CD4-positive, alpha-beta T cell (primary cell): ENCODE measurements around the gene CAMTA1. TPM values are rescaled to one million over a fixed set of nuclear protein-coding genes. Genes with fewer than 3 reads are reported as not detected.
A peak's percentile ranks its signal among the peaks of the same experiment; 100 is the strongest.

ENCODE experiments used
- ATAC-seq: fragments of 200-7000 bp; cut with Tn5 transposase; one replicate; pipeline ENCODE4 v1.10.0; 2022; ENCODE audit warnings: mild to moderate bottlenecking; ENCODE audit not compliant: poor library complexity
- CTCF ChIA-PET: fragments of 350-600 bp; sonication (Branson Sonifier 250); formaldehyde crosslinking; loops from one replicate; lab custom pipeline; 2021; ENCODE audit warnings: antibody characterized with exemption, inconsistent platforms; lab: Charles Lee
- POLR2A ChIA-PET: fragments of 350-600 bp; sonication (Branson Sonifier 250); formaldehyde crosslinking; loops from one replicate; lab custom pipeline; 2021; ENCODE audit warnings: antibody characterized with exemption, inconsistent platforms; lab: Charles Lee
- DNase-seq, 14 experiments: peaks; one replicate each; pipeline ENCODE4 v3.0.0-alpha.2; 2013 to 2020; ENCODE audit warnings: mixed read lengths in 2 of 14
- H3K27ac ChIP-seq, 2 donors: one replicate each; pipeline versions ENCODE4 v1.5.1 to v1.7.0; 2013; ENCODE audit warnings: low read length in 2 of 2, low read depth in 1 of 2, mild to moderate bottlenecking in 1 of 2
- H3K27me3 ChIP-seq, 2 experiments: 1 replicate in 1 of 2; 2 replicates in 1 of 2; pipeline versions ENCODE4 v1.6.1 to v1.7.0; 2013; ENCODE audit warnings: low read length in 2 of 2, control low read depth in 1 of 2, mild to moderate bottlenecking in 1 of 2, moderate library complexity in 1 of 2; ENCODE audit not compliant: insufficient read depth in 2 of 2, control insufficient read depth in 1 of 2
- H3K36me3 ChIP-seq: one replicate; pipeline ENCODE4 v1.6.1; 2013; ENCODE audit warnings: low read length, control low read depth; ENCODE audit not compliant: insufficient read depth
- H3K4me1 ChIP-seq: one replicate; pipeline ENCODE4 v1.6.1; 2013; ENCODE audit warnings: low read length, control low read depth; ENCODE audit not compliant: insufficient read depth
- H3K4me3 ChIP-seq: one replicate; pipeline ENCODE4 v1.5.1; 2013; ENCODE audit warnings: mild to moderate bottlenecking, low read length, moderate library complexity
- H3K9me3 ChIP-seq, 2 experiments: 1 replicate in 1 of 2; 2 replicates in 1 of 2; pipeline versions ENCODE4 v1.6.1 to v1.7.0; 2013; ENCODE audit warnings: low read length in 2 of 2, mild to moderate bottlenecking in 2 of 2, control low read depth in 1 of 2, moderate library complexity in 1 of 2; ENCODE audit not compliant: control insufficient read depth in 1 of 2, insufficient read depth in 1 of 2
- H3K27ac Mint-ChIP-seq: one replicate; pipeline ENCODE4 v1.8.0; 2020; ENCODE audit warnings: mixed read lengths
- H3K27me3 Mint-ChIP-seq: one replicate; pipeline ENCODE4 v1.8.0; 2021; ENCODE audit warnings: mixed read lengths
- H3K36me3 Mint-ChIP-seq: one replicate; pipeline ENCODE4 v1.8.0; 2021; ENCODE audit warnings: low read depth, mixed read lengths
- H3K4me1 Mint-ChIP-seq: one replicate; pipeline ENCODE4 v1.8.0; 2021; ENCODE audit warnings: low read depth, mixed read lengths
- H3K4me3 Mint-ChIP-seq: one replicate; pipeline ENCODE4 v1.8.0; 2020; ENCODE audit warnings: mild to moderate bottlenecking, mixed read lengths
- H3K9me3 Mint-ChIP-seq: one replicate; pipeline ENCODE4 v1.8.0; 2020; ENCODE audit warnings: mixed read lengths
- CTCF ChIP-seq: fragments of 200-600 bp; IDR thresholded peaks from one replicate; pipeline ENCODE4 v1.8.0; 2022; ENCODE audit warnings: antibody characterized with exemption, mild to moderate bottlenecking
- intact Hi-C, 2 experiments: fragments of 100-400 bp; cut with DNase I in 1 of 2; cut with micrococcal nuclease in 1 of 2; formaldehyde crosslinking; loops; one replicate each; pipeline versions ENCODE4 v1.15.1 to v1.9.0; 2023 to 2025; cut with DNase I, micrococcal nuclease
- total RNA-seq, 174 experiments: library from RNA in 2 of 174; stranded (reverse) in 2 of 174; gene quantifications; one replicate each; pipeline ENCODE4 v1.2.3 and lab custom pipeline; 2021 to 2026

Gene CAMTA1
- total RNA-seq, 2 experiments from 2014 or later = 38.6 to 39.3 TPM

GRCh38 chr1:7422966-7423365 lies 637.7 kb downstream of the CAMTA1 start:
- Histone ChIP-seq H3K27ac (no peak overlapping the region), H3K36me3 (no peaks in the 10 kb centered on the region), H3K27me3 (peaks cover 0 to 2% of the 10 kb centered on the region in 2 experiments), H3K4me3 (no peak overlapping the region), H3K4me1 (no peaks in the 10 kb centered on the region), H3K9me3 (peaks cover 0 to 12% of the 10 kb centered on the region in 2 experiments)
- Mint-ChIP-seq H3K4me1 (no peaks in the 10 kb centered on the region), H3K36me3 (no peaks in the 10 kb centered on the region), H3K4me3 (no peak overlapping the region), H3K27ac (no peak overlapping the region), H3K9me3 (no peaks in the 10 kb centered on the region), H3K27me3 (peaks cover 19% of the 10 kb centered on the region)
- ChIA-PET POLR2A (no interaction called here), CTCF (no interaction called here)
- ATAC-seq (no peak), DNase-seq (no peak)
- no peak for TF ChIP-seq CTCF
- intact Hi-C loops = no loop called here

GRCh38 chr1:7424352-7424890 lies 639.2 kb downstream of the CAMTA1 start:
- intact Hi-C loops = no loop called here
- no peaks in the 10 kb centered on the region for H3K4me1 ChIP-seq
- H3K36me3 ChIP-seq = no peaks in the 10 kb centered on the region
- no peaks in the 10 kb centered on the region for H3K4me1 Mint-ChIP-seq
- no peak for TF ChIP-seq CTCF
- ChIA-PET CTCF (no interaction called here), POLR2A (no interaction called here)
- no peak overlapping the region for H3K27ac Mint-ChIP-seq
- peaks cover 0 to 3% of the 10 kb centered on the region in 2 experiments for H3K9me3 ChIP-seq
- H3K9me3 Mint-ChIP-seq = no peaks in the 10 kb centered on the region
- peak in 1 of 14 experiments; percentile 12 for DNase-seq
- peaks cover 0 to 2% of the 10 kb centered on the region in 2 experiments for H3K27me3 ChIP-seq
- H3K4me3 Mint-ChIP-seq = no peak overlapping the region
- no peak overlapping the region for H3K27ac ChIP-seq
- H3K27me3 Mint-ChIP-seq = peaks cover 14% of the 10 kb centered on the region
- no peak for ATAC-seq
- no peak overlapping the region for H3K4me3 ChIP-seq
- H3K36me3 Mint-ChIP-seq = no peaks in the 10 kb centered on the region

GRCh38 chr1:7425229-7425628 lies 640.0 kb downstream of the CAMTA1 start:
- no peak overlapping the region for H3K4me3 Mint-ChIP-seq
- H3K9me3 Mint-ChIP-seq = no peaks in the 10 kb centered on the region
- peaks cover 9% of the 10 kb centered on the region for H3K27me3 Mint-ChIP-seq
- POLR2A ChIA-PET = no interaction called here
- intact Hi-C loops = no loop called here
- Histone ChIP-seq H3K27ac (no peak overlapping the region), H3K9me3 (peaks cover 0 to 3% of the 10 kb centered on the region in 2 experiments), H3K36me3 (no peaks in the 10 kb centered on the region), H3K4me3 (no peak overlapping the region), H3K4me1 (no peaks in the 10 kb centered on the region), H3K27me3 (peaks cover 0 to 2% of the 10 kb centered on the region in 2 experiments)
- TF ChIP-seq CTCF = no peak
- no peak overlapping the region for H3K27ac Mint-ChIP-seq
- ATAC-seq (no peak), DNase-seq (no peak)
- CTCF ChIA-PET = no interaction called here
- H3K36me3 Mint-ChIP-seq = no peaks in the 10 kb centered on the region
- H3K4me1 Mint-ChIP-seq = no peaks in the 10 kb centered on the region
